ENCODE measurements around the gene PDE4D.

Gene PDE4D

GRCh38 chr5:59341760-59342159, 551.8 kb downstream of the PDE4D start:
- WGBS, 2 donors (ENCODE audit: extremely low coverage in 2 of 2, insufficient read length in 2 of 2, insufficient replicate concordance in 1 of 2): no CpG with 5 or more reads among the region's 4 CpGs
- H3K4me2 ChIP-seq (ENCODE audit: insufficient read depth, low read length, poor library complexity, severe bottlenecking): no peak overlapping the region
- DNase-seq (ENCODE audit: low spot score): no peak

DNA sequence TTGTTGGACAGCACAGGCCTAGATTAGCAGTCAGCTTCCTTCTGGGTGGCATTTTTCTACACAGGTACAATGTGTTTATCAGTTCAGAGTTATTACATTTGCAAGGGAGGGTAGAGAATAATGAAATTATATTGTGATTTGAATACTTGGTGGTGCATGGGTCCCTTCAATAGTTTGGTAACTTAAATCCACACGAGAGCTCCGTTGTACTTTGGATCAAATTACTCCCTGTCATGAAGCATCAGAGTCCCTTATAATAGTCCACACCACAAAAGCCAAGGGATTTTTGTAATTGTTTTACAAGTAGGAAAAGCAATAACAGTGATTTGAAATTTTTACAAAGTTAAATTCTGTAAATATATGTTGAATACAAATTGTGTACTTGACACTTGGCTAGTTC, 552.4 kb downstream of the PDE4D start:
- Histone ChIP-seq H2BK120ac (ENCODE audit: low read depth, low read length) (no peak overlapping the region), H3K4me2 (ENCODE audit: insufficient read depth, low read length, poor library complexity, severe bottlenecking) (no peak overlapping the region), H2AFZ (ENCODE audit: low read length) (no peak overlapping the region), H3K18ac (ENCODE audit: low read length) (no peak overlapping the region), H4K8ac (ENCODE audit: low read depth, low read length) (no peak overlapping the region), H3K79me1 (ENCODE audit: low read depth, low read length) (no peaks in the 10 kb centered on the region), H3K4me3 (ENCODE audit: low read length in 2 of 2) (no peak overlapping the region), H2BK12ac (ENCODE audit: low read length) (no peak overlapping the region), H3K14ac (ENCODE audit: low read length) (no peak overlapping the region), H3K36me3 (replicated peaks in 1 of 2; ENCODE audit: control insufficient read depth in 2 of 2, insufficient read depth in 2 of 2, low read length in 2 of 2) (no peaks in the 10 kb centered on the region), H3K4ac (ENCODE audit: low read length) (no peak overlapping the region), H2AK5ac (ENCODE audit: low read depth, low read length) (no peak overlapping the region), H3K23ac (ENCODE audit: low read depth, low read length, poor library complexity) (no peak overlapping the region), H3K27me3 (ENCODE audit: control insufficient read depth in 3 of 3, insufficient read depth in 3 of 3, low read depth in 1 of 3, low read length in 3 of 3) (no peaks in the 10 kb centered on the region), H3K27ac (replicated peaks; ENCODE audit: low read length) (no peak overlapping the region), H4K91ac (ENCODE audit: low read depth, low read length, poor library complexity) (no peak overlapping the region), H3K9me3 (replicated peaks in 1 of 2; ENCODE audit: control insufficient read depth in 2 of 2, insufficient read depth in 1 of 2, low read depth in 1 of 2, low read length in 2 of 2) (no peaks in the 10 kb centered on the region), H3K9ac (ENCODE audit: low read depth, low read length, poor library complexity) (no peak overlapping the region), H2BK5ac (ENCODE audit: low read length) (no peak overlapping the region), H3K4me1 (ENCODE audit: control insufficient read depth in 2 of 2, insufficient read depth in 1 of 2, low read depth in 1 of 2, low read length in 2 of 2) (peaks cover 2 to 6% of the 10 kb centered on the region in 2 donors), H2BK15ac (ENCODE audit: low read length) (no peak overlapping the region)
- no peak for DNase-seq (ENCODE audit: low spot score)
- WGBS, 2 donors (ENCODE audit: extremely low coverage in 2 of 2, insufficient read length in 2 of 2, insufficient replicate concordance in 1 of 2): no CpG with 5 or more reads among the region's 2 CpGs

More at GRCh38 chr5:59341760-59342159, 551.8 kb downstream of the PDE4D start:
- no peak overlapping the region for H3K18ac ChIP-seq (ENCODE audit: low read length)
- H2BK5ac ChIP-seq (ENCODE audit: low read length): no peak overlapping the region
- H4K91ac ChIP-seq (ENCODE audit: low read depth, low read length, poor library complexity): no peak overlapping the region
- no peak overlapping the region for H2BK15ac ChIP-seq (ENCODE audit: low read length)
- H2AFZ ChIP-seq (ENCODE audit: low read length): no peak overlapping the region
- H3K36me3 ChIP-seq (replicated peaks in 1 of 2; ENCODE audit: control insufficient read depth in 2 of 2, insufficient read depth in 2 of 2, low read length in 2 of 2): no peaks in the 10 kb centered on the region
- peaks cover 2 to 6% of the 10 kb centered on the region in 2 donors for H3K4me1 ChIP-seq (ENCODE audit: control insufficient read depth in 2 of 2, insufficient read depth in 1 of 2, low read depth in 1 of 2, low read length in 2 of 2)
- no peak overlapping the region for H3K27ac ChIP-seq (replicated peaks; ENCODE audit: low read length)
- no peak overlapping the region for H3K9ac ChIP-seq (ENCODE audit: low read depth, low read length, poor library complexity)
- H2AK5ac ChIP-seq (ENCODE audit: low read depth, low read length): no peak overlapping the region
- no peak overlapping the region for H3K4ac ChIP-seq (ENCODE audit: low read length)
- H3K27me3 ChIP-seq (ENCODE audit: control insufficient read depth in 3 of 3, insufficient read depth in 3 of 3, low read depth in 1 of 3, low read length in 3 of 3): no peaks in the 10 kb centered on the region
- no peak overlapping the region for H4K8ac ChIP-seq (ENCODE audit: low read depth, low read length)
- H3K23ac ChIP-seq (ENCODE audit: low read depth, low read length, poor library complexity): no peak overlapping the region
- H3K14ac ChIP-seq (ENCODE audit: low read length): no peak overlapping the region
- no peaks in the 10 kb centered on the region for H3K79me1 ChIP-seq (ENCODE audit: low read depth, low read length)
- H2BK120ac ChIP-seq (ENCODE audit: low read depth, low read length): no peak overlapping the region
- H3K9me3 ChIP-seq (replicated peaks in 1 of 2; ENCODE audit: control insufficient read depth in 2 of 2, insufficient read depth in 1 of 2, low read depth in 1 of 2, low read length in 2 of 2): no peaks in the 10 kb centered on the region
- no peak overlapping the region for H3K4me3 ChIP-seq (ENCODE audit: low read length in 2 of 2)
- no peak overlapping the region for H2BK12ac ChIP-seq (ENCODE audit: low read length)

GRCh38 chr5:59340637-59341036, 552.9 kb downstream of the PDE4D start:
- Histone ChIP-seq H2BK15ac (ENCODE audit: low read length) (no peak overlapping the region), H3K14ac (ENCODE audit: low read length) (no peak overlapping the region), H3K23ac (ENCODE audit: low read depth, low read length, poor library complexity) (no peak overlapping the region), H3K4me3 (ENCODE audit: low read length in 2 of 2) (no peak overlapping the region), H3K27me3 (ENCODE audit: control insufficient read depth in 3 of 3, insufficient read depth in 3 of 3, low read depth in 1 of 3, low read length in 3 of 3) (no peaks in the 10 kb centered on the region), H3K79me1 (ENCODE audit: low read depth, low read length) (no peaks in the 10 kb centered on the region), H3K4ac (ENCODE audit: low read length) (no peak overlapping the region), H2AFZ (ENCODE audit: low read length) (no peak overlapping the region), H4K8ac (ENCODE audit: low read depth, low read length) (no peak overlapping the region), H3K9ac (ENCODE audit: low read depth, low read length, poor library complexity) (no peak overlapping the region), H3K4me1 (ENCODE audit: control insufficient read depth in 2 of 2, insufficient read depth in 1 of 2, low read depth in 1 of 2, low read length in 2 of 2) (peaks cover 2 to 6% of the 10 kb centered on the region in 2 donors), H2BK120ac (ENCODE audit: low read depth, low read length) (no peak overlapping the region), H4K91ac (ENCODE audit: low read depth, low read length, poor library complexity) (no peak overlapping the region), H3K27ac (replicated peaks; ENCODE audit: low read length) (no peak overlapping the region), H2AK5ac (ENCODE audit: low read depth, low read length) (no peak overlapping the region), H3K36me3 (replicated peaks in 1 of 2; ENCODE audit: control insufficient read depth in 2 of 2, insufficient read depth in 2 of 2, low read length in 2 of 2) (no peaks in the 10 kb centered on the region), H3K9me3 (replicated peaks in 1 of 2; ENCODE audit: control insufficient read depth in 2 of 2, insufficient read depth in 1 of 2, low read depth in 1 of 2, low read length in 2 of 2) (no peaks in the 10 kb centered on the region), H3K4me2 (ENCODE audit: insufficient read depth, low read length, poor library complexity, severe bottlenecking) (no peak overlapping the region), H2BK5ac (ENCODE audit: low read length) (no peak overlapping the region), H3K18ac (ENCODE audit: low read length) (no peak overlapping the region), H2BK12ac (ENCODE audit: low read length) (no peak overlapping the region)
- DNase-seq (ENCODE audit: low spot score): no peak
- no CpG with 5 or more reads among the region's 1 CpG for WGBS, 2 donors (ENCODE audit: extremely low coverage in 2 of 2, insufficient read length in 2 of 2, insufficient replicate concordance in 1 of 2)

- no peak overlapping the region for H2AFZ ChIP-seq (ENCODE audit: low read length)
- no peak overlapping the region for H4K91ac ChIP-seq (ENCODE audit: low read depth, low read length, poor library complexity)
- no CpG with 5 or more reads among the region's 8 CpGs for WGBS, 2 donors (ENCODE audit: extremely low coverage in 2 of 2, insufficient read length in 2 of 2, insufficient replicate concordance in 1 of 2)
- no peaks in the 10 kb centered on the region for H3K27me3 ChIP-seq (ENCODE audit: control insufficient read depth in 3 of 3, insufficient read depth in 3 of 3, low read depth in 1 of 3, low read length in 3 of 3)
- no peak overlapping the region for H2BK15ac ChIP-seq (ENCODE audit: low read length)
- H3K9ac ChIP-seq (ENCODE audit: low read depth, low read length, poor library complexity): no peak overlapping the region
- no peak overlapping the region for H3K14ac ChIP-seq (ENCODE audit: low read length)
- H4K8ac ChIP-seq (ENCODE audit: low read depth, low read length): no peak overlapping the region
- no peak overlapping the region for H3K4ac ChIP-seq (ENCODE audit: low read length)
- H3K79me1 ChIP-seq (ENCODE audit: low read depth, low read length): no peaks in the 10 kb centered on the region
- H3K4me3 ChIP-seq (ENCODE audit: low read length in 2 of 2): no peak overlapping the region
- peaks cover 2 to 6% of the 10 kb centered on the region in 2 donors for H3K4me1 ChIP-seq (ENCODE audit: control insufficient read depth in 2 of 2, insufficient read depth in 1 of 2, low read depth in 1 of 2, low read length in 2 of 2)
- no peak overlapping the region for H2BK120ac ChIP-seq (ENCODE audit: low read depth, low read length)
- no peak overlapping the region for H3K4me2 ChIP-seq (ENCODE audit: insufficient read depth, low read length, poor library complexity, severe bottlenecking)
- DNase-seq (ENCODE audit: low spot score): no peak
- H3K27ac ChIP-seq (replicated peaks; ENCODE audit: low read length): no peak overlapping the region
- no peak overlapping the region for H3K23ac ChIP-seq (ENCODE audit: low read depth, low read length, poor library complexity)
- no peaks in the 10 kb centered on the region for H3K9me3 ChIP-seq (replicated peaks in 1 of 2; ENCODE audit: control insufficient read depth in 2 of 2, insufficient read depth in 1 of 2, low read depth in 1 of 2, low read length in 2 of 2)
- no peak overlapping the region for H2BK12ac ChIP-seq (ENCODE audit: low read length)
- no peaks in the 10 kb centered on the region for H3K36me3 ChIP-seq (replicated peaks in 1 of 2; ENCODE audit: control insufficient read depth in 2 of 2, insufficient read depth in 2 of 2, low read length in 2 of 2)
- H2BK5ac ChIP-seq (ENCODE audit: low read length): no peak overlapping the region
- H3K18ac ChIP-seq (ENCODE audit: low read length): no peak overlapping the region
- no peak overlapping the region for H2AK5ac ChIP-seq (ENCODE audit: low read depth, low read length)
These were observed 556.3 kb downstream of the PDE4D start for GRCh38 chr5:59337240-59337639.
